CD4-positive, alpha-beta T cell treated with Interleukin-21 for 1 hour (primary cell): Measurements from ENCODE around the gene ANAPC16.
A peak's percentile ranks its signal among the peaks of the same experiment; 100 is the strongest.
"Not testable (repeated sequence)": the region's sequence is repeated elsewhere in the genome, so short reads cannot be mapped to it uniquely, and the experiment has no call there.

Experiments
- DNase-seq: peaks from one replicate; pipeline ENCODE4 v3.0.0-alpha.2; 2020

The ANAPC16 gene

GRCh38 chr10:72215611-72216549 lies at the start of gene ANAPC16, which contains the start of gene ASCC1:
Gene ANAPC16 (plus strand): TSS chr10:72216012. CDS start chr10:72223915, 7,903 bp downstream.
Gene ASCC1 (minus strand): TSS chr10:72216276. CDS start chr10:72213298, 2,978 bp downstream.
- peak; percentile 94 for DNase-seq

DNA sequence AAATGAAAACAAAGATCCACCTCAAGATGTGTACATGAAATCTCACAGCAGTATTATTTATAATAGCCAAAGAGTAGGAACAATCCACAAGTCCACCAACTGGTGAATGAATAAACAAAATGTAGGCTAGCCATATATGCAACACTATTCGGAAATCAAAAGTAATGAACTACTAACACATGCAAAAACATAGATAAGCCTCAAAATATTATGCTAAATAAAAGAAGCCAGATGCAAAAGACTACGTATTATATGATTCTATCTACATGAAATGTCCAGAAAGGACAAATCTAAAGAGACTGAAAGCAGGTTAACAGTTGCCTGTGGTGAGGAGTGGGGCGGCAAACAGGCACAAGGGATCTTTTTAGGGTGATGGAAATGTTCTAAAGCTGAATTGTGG lies 48.7 kb upstream of the ANAPC16 start:
- DNase-seq, result no peak

DNA sequence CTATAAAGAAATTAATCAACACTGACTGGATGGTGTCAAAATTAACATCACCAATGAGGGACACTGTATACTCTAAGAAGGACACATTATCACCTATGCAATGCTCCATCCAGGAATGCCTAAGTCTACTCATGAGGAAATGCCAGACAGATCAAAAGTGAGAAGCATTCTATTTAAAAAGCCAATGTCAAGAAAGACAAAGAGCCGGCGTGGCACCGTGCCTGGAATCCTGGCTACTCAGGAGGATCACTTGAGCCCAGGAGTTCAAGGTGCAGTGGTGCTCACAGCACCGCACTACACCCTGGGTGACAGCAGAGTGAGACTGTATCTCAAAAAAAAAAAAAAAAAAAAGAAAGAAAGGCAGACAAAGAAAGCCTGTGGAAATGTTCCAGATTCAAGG lies 45.5 kb upstream of the ANAPC16 start:
- no peak for DNase-seq

GRCh38 chr10:72170733-72171132 lies 45.1 kb upstream of the ANAPC16 start:
- DNase-seq, result no peak

GRCh38 chr10:72171175-72171630 lies 44.6 kb upstream of the ANAPC16 start:
- no peak for DNase-seq

DNA sequence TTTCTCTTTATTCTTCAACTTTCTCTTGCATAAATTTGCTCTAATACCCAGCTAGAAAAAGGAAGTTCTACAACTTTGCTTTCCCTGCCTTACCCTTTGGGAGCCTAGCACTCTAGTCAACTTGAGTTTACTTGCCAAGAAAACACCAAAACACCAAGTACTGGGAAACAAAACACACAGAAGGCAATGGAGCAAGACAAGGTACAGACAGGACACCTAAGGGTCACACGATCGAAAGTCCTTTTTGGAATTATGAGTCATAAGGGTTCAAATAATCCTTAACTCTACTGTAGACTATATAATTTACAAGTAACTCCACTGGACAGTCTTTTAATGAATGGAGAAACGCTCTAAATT lies 42.6 kb upstream of the ANAPC16 start:
- no peak for DNase-seq

- DNase-seq, result no peak
Measured at GRCh38 chr10:72173619-72174296, 42.1 kb upstream of the ANAPC16 start.

- DNase-seq, result no peak
Measured at GRCh38 chr10:72174297-72174662, 41.5 kb upstream of the ANAPC16 start.

GRCh38 chr10:72175149-72175548 lies 40.7 kb upstream of the ANAPC16 start:
- DNase-seq, result no peak

DNA sequence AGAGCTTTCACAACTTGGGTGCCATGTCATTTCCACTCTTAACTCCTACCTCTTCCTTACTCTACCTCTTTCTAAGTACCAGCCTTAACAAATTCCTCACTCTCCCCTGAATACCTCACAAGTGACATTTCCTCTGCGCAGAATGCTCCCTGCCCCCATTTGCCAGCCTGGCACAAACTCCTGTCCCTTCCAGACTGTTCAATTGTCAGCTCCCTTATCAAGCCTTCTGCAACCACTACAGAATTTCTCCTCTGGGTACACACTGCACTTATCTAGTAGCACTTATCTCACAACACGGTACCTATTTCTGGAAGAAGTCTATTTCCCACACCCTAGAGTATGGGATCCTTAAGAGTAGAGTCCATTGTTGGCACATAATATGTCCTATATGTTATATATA lies 39.1 kb upstream of the ANAPC16 start:
- DNase-seq, result no peak

- no peak for DNase-seq
Measured at GRCh38 chr10:72177454-72177853, 38.4 kb upstream of the ANAPC16 start.

GRCh38 chr10:72184156-72184555 lies 31.7 kb upstream of the ANAPC16 start:
- DNase-seq, result no peak

DNA sequence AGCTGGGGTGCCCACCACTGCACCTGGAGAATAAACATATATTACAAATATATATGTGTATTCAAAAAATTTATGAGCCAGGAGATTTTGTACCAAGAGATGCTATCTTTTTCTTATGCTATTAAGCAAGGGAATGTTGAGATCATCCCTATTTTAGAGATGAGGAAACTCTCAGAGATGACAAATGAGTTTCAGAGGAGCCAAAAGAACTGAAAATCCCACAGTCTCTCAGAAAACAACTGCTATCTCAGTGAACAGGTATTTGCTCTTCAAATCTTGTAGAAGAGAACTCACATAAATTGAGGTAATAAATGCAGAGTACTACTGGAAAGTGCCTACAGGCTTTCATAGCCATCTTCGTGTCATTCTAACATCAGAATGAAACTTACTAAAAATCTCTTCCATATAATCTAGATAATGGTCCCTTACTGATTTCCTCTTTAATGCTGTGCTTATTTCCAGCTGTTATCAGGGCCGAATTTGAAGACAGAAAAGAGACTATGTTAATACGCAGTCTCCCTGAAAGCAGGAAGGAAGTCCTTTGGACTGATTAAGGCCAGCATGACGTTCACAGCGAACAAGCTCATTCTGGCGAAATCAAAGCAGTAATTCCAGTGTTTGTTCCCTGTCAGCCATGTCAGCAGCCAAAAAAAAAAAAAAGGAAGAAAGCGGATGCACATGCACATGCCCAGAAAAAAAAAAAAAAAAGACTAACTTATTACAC lies 29.4 kb upstream of the ANAPC16 start:
- DNase-seq, result no peak

DNA sequence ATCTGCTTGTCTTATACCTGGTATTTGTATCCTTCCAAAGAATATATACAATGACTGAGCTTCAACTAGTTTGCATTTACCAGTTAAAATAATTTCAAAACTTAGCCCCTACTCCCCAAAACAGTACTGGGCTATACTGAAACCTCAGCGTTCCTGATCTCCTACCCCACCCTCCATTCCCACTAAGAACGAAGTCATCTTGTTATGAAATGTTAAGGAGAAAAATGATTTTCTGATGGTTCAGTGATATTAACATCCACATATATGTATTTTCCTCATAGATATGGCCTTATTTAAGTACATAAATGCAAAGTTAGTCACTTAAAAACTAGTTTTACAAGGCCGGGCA lies 28.9 kb upstream of the ANAPC16 start:
- no peak for DNase-seq

DNA sequence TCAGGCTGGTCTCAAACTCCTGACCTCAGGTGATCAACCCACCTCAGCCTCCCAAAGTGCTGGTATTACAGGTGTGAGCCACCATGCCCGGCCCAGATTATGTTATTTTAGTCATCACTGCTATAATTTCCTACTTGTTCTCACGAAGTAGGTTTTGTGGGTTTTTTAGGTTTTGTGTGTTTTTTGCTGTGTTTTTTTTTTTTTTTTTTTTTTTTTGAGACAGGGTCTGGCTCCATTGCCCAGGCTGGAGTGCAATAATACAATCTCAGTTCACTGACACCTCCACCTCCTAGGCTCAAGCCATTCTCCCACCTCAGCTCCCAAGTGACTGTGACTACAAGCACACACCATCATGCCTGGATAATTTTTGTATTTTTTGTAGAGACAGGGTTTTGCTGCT lies 20.9 kb upstream of the ANAPC16 start:
- no peak for DNase-seq

GRCh38 chr10:72200883-72201282 lies 14.9 kb upstream of the ANAPC16 start:
- DNase-seq, result no peak

DNA sequence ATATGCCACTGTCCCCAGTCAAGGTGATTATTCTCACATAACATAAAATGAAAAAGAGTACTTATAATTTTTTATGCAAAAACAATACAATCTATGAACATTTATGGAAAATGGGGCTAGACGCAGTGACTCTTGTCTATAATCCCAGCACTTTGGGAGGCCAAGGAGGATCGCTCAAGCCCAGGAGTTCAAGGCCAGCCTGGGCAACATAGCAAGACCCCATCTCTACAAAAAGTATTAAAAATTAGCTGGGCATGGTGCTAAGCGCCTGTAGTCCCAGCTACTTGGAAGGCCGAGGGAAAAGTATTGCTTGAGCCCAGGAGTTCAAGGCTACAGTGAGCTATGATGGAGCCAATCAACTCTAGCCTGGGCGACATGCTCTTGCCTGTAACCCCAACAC lies 14.5 kb upstream of the ANAPC16 start:
- no peak for DNase-seq

- DNase-seq, result no peak
Measured at GRCh38 chr10:72204296-72204695, 11.5 kb upstream of the ANAPC16 start.

DNA sequence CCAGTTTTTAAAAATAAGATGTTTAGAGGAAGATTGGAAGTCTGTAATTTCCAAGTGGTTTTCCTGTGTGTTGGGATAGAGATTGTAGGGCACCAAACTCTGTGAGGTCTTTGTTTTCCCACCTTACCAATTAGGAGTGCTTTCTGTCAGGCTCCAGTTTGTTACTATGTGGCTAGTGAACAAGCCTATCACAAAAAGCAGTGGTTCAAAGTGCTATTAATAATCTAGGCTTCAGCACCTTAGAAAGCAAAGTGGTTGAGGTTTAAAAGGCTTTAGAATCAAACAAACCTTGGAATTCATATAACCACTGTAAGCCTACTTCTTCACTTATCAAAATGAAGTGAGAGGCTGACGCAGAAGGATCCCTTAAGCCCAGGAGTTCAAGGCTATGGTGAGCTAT lies 11.1 kb upstream of the ANAPC16 start:
- DNase-seq, result no peak

- DNase-seq, result no peak
Measured at GRCh38 chr10:72206511-72207229, 9.1 kb upstream of the ANAPC16 start.

- DNase-seq, result not testable (repeated sequence)
Measured at GRCh38 chr10:72208526-72208925, 7.3 kb upstream of the ANAPC16 start.

- not testable (repeated sequence) for DNase-seq
Measured at GRCh38 chr10:72211381-72211780, 4.4 kb upstream of the ANAPC16 start.

DNA sequence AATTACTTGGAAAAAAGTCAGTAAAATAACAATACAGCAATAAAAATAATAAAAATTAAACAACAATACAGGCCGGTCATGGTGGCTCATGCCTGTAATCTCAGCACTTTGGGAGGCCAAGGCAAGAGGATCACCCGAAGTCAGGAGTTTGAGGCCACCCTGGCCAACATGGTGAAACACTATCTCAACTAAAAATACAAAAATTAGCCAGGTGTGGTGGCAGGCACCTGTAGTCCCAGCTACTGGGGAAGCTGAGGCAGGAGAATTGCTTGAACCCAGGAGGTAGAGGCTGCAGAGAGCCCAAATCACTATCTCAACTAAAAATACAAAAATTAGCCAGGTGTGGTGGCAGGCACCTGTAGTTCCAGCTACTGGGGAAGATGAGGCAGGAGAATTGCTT lies 4.0 kb upstream of the ANAPC16 start:
- DNase-seq, result not testable (repeated sequence)
